HPDE6-E6E7 (cell line): Measurements from ENCODE around the gene GMDS.

Experiments
- DNase-seq: peaks from one replicate; pipeline ENCODE4 v3.0.0; 2011; ENCODE audit warnings: missing footprints; ENCODE audit errors: extremely low spot score

Gene GMDS

DNA sequence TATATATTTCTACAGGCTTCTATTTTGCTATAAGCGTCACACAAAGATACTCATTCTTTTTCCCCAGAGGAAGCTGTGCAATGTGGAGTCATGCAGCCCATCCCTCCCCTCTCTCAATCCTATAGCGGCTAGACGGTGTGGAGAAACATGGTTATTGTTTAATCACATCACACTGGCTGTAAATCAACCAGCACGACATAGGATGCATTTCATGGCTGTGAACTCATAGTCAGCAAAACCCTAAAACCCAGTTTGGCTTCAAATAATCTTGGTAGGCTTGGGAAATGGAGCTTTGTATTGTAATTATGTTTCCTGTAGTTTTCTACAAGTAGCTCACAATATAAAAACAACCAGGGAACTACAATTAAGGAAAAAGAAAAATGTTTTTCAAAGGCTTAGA, 618.9 kb downstream of the GMDS start:
- no peak for DNase-seq

DNA sequence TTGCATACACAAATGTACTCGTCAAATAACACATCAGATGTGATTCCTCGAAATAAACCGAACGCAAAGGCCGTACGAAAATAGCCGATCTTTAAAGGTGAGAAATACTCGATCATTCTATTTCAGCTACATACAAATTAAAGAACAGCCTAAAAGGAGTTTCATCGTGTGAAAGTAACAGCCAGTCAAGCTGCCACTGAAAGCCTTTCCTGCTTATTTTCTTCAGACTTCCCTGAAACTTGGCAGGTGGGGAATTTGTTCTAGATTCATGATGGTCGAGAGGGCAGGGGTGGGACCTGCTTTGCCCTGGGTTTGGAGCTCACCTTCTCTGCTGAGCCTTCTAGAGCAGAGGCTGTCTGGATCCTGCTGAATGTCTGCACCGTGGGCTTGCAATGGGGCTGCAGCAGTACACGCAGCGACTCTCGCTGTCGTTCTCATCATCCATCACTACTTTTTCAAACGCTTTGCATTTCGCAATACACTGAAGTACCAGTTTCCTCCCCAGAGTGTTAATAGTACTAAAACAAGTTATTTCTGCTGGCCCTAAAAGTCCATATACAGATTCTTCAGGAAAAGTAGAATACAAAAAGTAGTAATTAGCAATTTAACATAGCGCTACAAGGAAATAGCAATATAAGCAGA, 619.5 kb downstream of the GMDS start:
- no peak for DNase-seq

DNA sequence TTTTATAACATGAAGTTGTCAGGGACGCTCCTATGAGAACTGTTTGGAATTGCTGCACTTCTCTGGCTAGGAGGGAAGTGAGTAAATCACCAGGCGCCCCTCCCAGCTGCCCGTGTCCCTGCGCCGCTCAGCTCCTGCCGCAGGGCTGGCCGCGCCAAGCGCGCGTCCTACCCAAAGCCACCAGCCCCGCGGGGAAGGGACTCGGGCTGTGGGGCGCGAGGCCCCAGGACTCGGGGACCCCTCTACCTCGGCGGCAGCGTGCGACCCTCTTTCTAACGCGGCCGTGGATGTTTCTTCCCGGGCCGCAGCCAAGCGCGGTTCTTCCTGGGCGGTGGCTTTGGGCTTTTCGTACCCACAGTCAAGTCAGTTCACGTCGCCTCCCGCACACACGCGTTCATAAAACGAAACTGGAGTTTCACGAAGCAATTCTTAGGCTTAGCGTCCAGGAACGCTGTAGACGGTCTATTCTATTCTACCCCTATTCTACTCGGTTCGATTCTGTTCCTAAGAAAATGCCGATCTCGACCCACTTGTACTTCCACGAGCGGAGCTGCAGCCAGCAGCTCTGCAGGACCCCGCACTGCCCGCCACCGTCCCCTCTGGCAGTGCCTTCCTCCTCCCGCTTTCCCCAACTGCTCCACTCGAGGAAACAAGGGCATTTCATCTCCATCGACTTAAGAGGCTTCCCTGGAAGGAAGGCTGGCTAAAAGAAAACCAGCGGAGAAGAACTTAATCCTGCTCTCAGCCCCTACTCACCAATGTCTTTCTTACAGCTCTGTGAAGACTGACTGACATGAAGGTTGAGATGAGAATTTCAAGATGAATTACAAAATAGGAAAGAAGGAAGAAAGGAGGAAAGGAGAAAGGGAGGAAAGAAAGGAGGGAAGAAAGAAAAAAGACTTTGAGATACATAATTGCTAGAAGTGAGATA, 620.3 kb downstream of the GMDS start:
- DNase-seq, result no peak

DNA sequence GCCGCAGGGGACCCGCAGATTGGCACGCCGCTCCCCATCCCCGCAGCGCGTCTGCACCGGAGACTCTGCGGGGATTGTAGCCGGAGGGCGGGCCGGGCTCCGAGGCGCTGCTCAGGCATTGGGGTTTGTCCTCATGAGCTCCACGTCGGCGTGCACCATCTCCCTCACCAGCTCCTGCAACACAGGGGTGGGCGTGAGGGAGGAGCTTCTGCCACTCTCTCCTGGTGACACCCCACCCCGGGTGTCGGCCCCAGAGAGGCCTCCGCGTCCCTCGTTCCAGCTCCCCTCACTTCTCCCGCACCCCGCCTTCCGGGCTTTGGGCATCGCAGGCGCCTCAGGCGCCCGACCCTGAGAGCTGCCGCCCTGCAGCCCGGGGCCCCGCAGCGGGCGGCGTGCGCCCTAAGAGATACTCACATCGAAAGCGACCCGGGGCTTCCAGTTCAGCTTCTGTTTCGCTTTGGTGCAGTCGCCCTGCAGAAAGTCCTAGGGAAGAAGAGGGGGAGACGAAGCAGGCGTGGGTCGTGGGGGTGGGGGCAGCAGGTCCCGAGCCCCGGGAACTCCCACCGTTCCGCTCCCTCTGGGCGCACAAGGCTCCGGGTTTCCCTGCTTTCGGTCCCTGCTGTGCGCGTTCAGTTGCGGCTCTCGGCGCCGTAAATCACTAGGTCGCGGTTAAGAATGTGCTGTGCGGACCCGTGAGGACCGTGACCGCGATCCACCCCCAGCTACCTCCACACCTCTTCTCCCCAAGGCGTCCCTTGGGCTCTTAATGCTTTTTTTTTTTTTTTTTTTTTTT, 621.2 kb downstream of the GMDS start:
- no peak for DNase-seq

DNA sequence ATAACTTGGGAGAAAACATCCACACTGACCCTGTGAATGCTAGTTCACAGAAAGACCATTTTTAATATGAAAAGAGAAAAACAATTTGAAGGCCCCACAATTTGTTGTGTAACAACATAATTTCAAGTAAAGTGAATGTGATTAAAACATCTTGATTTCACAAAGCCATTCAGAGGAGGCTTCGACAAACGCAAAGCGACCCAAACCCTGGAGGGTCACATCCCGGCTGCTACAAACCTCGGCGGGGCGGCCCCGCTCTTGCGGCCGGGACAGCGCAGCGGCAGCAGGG, 621.7 kb downstream of the GMDS start:
- DNase-seq, result no peak

DNA sequence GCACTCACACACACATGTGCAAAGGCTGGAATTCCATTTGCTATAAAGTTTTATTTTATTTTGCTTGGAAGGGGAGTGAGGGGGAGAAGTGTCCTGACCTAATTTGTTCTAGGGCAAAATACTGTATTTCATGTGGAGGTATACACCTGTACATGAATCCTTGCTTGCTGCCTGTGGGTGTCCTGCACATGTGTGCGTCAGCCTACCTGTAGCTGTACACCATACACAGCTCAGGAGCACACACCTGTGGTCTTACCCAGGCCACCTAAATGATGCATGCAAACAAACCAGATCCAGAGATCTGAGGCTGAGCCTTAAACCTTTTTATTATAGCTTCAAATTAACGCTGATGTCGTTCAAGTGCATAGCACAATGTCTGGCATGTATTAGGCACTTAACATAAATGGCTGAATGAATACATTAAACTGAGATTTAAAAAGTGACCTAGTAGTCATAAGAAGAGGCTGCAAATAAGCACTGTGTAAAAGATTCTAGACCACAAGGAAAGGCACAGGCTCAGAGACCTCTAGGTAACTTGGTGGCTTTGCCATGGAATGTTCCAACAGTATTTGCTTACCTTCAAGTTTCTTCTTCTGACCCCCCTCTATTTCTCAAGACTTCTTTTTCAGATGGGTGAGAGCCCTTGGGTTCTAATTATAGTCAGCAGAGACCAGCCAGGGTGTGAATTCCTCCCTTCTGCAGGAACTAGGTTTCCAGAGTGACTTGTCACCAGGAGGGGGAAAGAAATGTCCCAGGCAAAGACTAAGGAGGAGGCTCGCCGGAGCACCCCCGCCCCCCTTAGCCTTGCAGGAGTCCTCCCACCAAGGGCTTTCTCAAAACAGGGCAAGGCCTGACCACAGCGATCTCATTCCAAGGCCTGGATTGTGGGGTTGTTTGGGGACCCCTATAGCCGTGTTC, 622.3 kb downstream of the GMDS start:
- DNase-seq, result no peak

DNA sequence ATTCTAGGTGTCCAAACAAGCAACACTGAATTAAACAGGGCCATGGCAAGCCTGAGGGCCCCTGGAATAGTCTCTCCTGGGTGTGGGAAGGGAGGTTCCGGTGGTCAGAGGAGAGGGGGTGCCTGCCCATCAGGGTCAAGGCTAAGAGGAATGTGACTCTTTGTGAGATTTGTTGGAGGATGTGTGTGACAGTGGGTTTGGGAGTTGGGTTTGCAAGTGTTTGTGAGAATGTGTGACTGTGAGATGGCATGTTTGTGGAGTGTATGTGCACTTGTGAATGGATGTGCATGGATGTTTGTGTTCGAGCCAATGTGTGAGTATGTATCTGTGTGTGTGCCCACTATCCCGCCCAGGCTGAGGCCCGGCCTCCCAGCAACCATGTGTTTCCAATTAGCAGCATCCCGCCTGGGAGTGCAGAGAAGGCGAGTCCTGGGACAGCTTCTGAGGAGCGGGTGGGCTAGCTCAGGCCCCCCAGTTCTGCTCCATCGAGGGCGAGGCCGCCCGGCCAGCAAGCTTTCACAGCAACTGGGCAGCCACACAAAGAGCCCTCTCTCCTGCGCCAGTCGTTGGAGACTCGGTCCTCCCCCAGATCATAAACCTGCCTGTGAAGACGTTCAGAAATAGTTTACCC, 623.1 kb downstream of the GMDS start:
- DNase-seq, result no peak

DNA sequence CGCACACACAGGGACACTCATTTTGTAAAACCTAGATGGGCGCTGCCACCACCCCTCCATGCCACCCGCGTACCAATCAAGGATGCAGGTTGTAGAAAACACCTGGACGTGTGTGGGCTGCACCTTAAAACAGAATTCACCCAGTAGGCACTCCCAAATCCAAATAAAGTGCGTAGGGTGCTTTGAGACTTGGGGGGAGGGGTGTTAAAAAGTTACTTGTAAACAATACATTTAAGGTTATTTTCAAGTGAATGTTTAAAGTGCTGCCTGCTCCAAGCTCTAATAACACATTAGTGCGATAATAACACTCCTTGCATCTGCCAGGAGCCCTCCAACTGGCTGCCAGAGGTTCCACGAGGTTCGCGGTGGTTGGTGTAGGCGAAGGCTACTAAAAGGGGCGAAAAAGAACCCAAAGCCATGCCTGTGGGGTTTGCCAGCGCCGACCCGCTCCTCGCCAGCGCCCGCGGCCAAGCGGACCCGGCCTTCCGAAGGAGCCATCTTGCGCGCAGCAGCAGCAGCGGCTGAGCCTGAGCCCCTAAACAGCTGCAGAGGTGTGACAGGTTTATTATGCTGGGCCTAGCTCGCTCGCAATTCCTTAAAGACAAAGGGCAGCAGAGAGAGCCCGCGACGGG, 624.2 kb downstream of the GMDS start:
- no peak for DNase-seq

DNA sequence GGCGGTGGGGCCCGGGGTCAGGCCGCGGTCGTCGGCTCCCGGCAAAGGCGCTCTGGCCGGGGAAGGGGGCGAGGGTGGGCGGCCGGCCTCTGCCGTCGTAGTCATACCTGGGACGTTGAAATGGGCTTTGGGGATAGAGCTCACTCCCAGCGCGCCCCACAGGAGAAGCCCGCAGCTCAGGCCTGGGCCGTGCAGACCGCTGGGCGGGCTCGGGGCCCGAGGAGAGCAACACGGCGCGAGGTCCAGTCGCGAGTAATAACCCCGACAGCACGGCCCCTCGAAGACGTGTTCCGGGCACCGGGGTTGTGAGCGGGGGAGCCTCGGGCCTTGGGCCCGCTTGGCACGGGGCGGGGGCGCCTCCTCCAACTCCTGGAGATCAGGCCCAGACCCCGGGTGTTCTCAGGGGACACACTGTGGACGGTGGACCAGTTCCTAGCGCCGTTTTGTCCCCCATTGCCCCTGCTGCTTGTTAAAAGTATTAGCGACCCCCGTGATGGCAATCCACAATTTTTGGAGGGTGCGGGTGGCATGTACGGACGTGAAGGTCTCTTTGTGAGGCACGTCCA, 624.8 kb downstream of the GMDS start:
- DNase-seq, result no peak

DNA sequence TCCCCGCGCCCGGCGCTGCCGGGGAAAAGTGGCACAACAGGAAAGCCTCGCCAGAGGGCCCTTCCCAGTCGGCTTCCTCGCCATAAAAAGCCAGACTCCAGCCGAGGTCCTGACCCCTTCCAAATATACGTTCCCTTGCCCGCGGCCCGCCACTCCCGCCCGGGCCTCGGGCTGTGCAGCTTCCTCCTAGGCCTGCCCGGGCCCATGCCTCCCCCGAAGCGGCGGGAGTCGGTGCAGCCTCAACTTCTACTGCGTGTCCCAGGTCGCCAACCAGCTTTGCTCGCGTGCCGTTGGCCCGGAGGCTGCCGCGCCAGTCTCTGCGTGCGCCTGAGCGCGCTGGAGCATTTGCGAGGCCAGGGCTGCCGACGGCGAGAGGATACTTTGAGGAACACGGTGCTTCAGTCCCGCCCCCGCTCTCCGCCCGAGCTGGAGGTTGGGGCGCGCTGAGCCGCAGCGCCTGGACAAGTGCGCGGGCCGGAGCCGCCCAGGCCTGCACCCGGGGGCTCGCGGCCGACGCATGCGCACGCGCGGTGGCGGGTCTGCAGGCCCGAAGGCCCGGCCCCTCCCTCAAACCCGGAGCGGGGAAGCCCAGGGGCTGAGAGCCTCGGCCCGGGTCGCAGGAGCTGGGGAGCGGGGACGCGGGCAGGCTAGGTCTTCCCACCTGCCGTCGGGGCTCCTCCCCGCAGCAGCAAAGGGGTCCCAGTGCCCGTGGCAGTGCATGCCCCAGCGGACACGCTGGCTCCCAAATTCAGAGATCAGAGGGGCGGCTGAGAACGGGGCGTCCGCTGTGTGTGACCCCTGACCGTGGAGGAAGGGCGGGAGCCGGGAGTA, 625.5 kb downstream of the GMDS start:
- DNase-seq, result no peak

DNA sequence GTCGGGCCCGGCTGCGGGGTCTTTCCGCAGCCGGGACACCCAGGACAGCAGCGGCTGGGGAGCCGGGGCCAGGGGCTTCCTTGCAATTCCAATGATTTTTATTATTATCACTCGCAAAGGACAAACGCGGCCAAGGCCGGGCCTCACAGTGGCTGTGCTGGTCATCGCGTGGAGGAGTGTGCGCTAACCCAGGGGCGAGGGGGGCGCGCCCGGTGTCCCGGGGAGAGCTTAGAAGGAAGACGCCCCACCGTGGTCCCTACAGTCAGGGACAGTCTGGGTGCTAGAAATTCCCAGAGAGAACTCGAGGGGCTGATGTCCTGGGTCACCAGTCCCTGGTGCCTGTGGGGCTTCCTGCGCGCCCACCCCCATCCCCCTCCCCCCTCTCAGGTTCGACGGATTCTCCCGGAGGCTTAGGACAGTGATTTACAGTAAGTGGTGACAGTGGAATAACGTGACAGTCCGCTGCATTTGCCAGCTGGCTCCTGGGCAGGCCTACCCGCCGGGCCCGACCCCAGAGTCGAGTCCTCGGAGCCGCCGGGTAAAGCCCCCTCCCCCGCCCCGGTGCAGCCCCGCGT, 626.2 kb downstream of the GMDS start:
- DNase-seq, result no peak

DNA sequence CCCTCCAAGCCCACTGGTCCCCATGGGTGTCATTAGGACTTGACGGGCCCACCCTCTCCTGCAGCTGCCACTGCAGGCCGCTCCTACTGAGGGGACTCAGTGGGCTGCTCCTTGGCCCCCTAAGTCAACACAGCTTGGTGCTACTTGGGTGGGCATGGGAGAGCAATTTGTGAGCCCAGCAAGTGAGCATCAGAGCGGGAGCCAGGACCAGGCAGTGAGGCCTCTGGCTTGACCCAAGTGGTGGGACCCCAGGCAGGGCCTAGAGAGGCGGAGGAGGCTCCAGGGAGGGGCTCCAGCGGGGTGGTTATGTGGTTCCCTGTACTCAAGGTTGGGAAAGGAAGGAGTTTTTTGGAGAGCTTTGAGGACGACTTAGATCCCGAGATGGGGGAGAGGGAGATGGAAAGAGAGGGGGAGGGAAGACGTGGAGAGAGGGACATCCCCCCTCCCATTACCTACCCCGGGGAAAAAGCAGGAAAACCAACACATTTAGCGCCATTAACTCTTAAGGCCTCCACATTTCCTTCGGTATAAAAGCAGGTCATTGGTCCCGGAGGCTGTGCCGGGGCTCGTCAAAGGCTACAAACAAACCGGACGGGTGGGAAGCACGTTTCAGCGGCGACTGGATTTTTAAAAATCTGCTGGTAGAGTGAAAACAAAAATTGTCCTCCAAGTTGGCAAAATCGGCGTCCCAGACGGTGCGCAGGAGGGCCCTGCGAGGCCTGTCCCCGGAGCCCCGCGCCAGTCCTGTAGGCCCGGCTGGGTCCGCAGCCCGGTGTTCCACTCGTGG, 626.9 kb downstream of the GMDS start:
- no peak for DNase-seq

DNA sequence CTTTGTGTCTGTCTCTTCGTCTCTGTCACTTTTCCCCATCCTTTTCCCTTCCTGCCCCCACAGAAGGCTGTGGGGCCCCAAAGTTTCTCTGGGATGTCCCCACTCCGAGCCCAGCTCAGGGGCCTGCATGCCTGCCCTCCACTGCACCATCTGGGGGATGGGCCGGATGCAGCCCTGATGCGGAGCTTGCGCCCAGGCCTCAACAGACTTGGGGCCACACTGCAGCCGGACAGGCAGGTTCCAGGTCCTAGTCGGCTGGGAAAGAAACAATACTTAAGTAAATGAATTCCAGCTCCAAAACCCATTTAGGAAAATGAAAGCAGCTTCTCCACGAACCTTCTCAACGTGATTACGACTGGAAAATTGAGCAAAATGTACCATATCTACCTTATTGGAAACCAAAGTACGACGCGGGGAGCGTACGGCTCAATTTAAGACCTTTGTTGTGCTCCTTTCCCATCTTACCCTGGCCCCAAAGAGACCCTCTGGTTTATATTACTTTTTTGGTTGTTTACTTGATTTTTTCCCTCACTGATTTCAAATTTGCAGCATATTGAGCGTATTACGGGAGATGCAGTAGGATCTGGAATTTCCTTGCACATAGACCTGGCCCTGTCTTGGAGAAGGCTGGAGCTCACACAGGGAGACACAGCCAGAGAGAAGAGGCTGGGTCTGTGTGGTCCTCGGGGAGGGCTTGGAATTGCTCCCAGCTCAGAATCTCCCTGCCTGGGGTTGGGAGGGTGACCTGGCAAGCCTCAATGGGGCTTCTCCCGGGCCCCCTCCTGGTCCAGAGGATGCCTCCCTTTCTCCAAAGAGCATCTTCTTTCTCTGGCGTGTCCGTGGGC, 627.7 kb downstream of the GMDS start:
- DNase-seq, result no peak

DNA sequence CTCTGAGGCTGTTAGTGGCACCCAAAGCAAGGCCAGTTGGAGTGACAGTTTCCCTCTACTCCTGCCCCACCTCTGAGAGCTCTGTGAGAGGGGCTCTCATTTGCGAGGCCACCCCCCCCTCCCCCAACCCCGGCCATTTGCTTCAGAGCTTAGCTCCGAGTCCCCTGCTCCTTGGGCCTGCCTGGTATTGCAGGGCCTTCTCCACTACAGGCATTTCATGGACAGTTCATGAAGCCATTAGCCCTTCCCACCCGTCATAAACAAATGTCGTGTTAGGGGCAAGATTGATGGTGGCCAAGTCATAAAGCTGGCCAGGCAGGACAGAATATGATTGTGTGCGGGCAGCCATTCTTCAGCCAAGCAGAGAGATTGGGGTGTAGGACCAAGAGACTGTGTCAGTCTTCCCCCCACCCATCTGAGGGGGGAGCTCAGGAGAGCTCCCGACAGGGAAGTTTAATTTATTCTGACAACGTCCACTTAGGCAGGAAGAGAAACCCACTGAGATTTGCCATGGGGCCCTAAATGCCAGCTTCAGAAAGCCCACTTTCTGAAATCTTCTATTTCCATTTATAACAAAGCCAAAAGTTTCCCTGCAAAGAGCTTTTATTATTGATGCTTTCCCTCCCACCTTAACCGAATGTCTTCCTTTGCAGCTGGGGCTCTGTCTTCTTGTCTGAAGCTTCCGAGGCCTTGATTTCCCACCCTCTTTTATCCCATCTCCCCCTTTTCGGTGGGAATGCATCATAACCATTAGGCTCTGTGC, 628.5 kb downstream of the GMDS start:
- no peak for DNase-seq

DNA sequence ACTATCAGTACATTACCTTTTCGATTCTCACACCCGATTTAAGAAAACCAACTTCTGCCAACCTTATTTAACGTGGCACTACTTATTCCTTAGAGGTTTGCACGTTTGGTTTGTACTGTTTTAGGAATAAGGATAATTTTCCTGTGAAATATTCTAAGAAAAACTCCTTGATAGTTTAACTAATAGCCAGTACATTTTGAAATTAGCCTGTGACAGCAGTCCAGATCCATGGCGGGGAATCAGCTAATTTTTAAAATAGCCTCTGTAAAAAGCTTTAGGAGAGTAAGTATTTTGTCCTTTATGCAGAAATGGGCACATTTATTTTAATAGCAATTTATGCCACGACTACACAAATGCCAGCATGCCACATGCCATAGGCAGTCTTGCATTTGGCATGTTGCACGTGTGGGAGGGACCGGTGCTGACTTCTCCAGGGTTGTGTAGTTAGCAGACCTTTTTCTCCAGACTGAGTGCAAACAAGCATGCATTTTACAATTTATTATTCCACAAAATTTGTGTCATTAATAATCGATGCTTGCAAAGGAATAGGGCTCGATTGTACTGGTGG, 629.5 kb downstream of the GMDS start:
- no peak for DNase-seq

DNA sequence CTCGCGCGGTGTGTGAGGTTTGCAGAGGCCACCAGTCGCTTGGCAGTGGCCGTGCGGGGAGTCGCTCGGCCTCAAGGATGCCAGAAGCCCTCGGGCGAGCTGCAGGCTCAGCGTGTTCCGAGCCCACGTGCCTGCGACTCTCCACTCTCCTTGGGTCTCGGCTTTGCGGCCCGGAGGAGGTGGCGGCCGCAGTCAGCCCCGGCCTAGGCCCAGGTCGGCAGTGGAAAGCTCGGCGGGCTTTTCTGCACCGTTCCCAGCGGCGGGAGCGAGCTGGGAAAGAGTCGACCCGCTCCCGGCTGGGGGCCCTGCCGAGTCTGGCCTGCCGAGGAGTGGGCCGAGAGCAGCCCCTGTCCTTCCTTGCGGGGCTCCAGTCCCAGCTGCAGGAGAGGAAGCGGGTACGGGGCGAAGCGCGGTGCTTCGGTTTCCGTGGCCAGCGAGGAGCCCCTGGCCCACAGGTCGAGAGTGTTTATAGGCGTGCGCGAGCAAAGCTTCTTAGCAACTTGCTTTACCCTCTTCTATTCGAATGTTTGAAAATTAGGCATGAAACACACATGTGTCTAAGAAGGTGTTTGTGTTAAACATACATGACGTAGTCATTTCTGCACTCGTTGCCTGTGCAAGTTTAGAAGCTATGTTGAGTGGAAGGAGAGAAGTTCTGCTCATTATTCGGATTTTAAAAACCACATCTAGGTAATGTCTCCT, 630.1 kb downstream of the GMDS start:
- DNase-seq, result no peak
